GM19035 (cell line): ENCODE measurements around the gene RAPGEF1.
A peak's percentile ranks its signal among the peaks of the same experiment; 100 is the strongest.

ENCODE experiments used
- ATAC-seq: cut with Tn5 transposase; IDR thresholded peaks from one replicate; pipeline ENCODE4 v1.9.1; 2021; ENCODE audit not compliant: unreplicated experiment

RAPGEF1 gene

GRCh38 chr9:131651160-131651559, 88.7 kb downstream of the RAPGEF1 start:
- ATAC-seq = no peak

GRCh38 chr9:131650254-131650653, 89.6 kb downstream of the RAPGEF1 start:
- ATAC-seq = no peak

- no peak for ATAC-seq
Measured at GRCh38 chr9:131649646-131650045, 90.2 kb downstream of the RAPGEF1 start.

GRCh38 chr9:131645078-131645776, 94.6 kb downstream of the RAPGEF1 start:
- peak; percentile 45 for ATAC-seq

GRCh38 chr9:131642496-131643083, 97.3 kb downstream of the RAPGEF1 start:
- no peak for ATAC-seq

- no peak for ATAC-seq
Measured at GRCh38 chr9:131641618-131642495, 98.0 kb downstream of the RAPGEF1 start.

- no peak for ATAC-seq
Measured at GRCh38 chr9:131640438-131641137, 99.3 kb downstream of the RAPGEF1 start.

GRCh38 chr9:131639769-131640437, 100.0 kb downstream of the RAPGEF1 start:
- no peak for ATAC-seq

- ATAC-seq = no peak
Measured at GRCh38 chr9:131636593-131636992, 103.3 kb downstream of the RAPGEF1 start.

- ATAC-seq = no peak
Measured at GRCh38 chr9:131635892-131636291, 104.0 kb downstream of the RAPGEF1 start.

- ATAC-seq = no peak
Measured at GRCh38 chr9:131635285-131635684, 104.6 kb downstream of the RAPGEF1 start.

GRCh38 chr9:131633491-131634031, 106.3 kb downstream of the RAPGEF1 start:
- ATAC-seq = no peak

- ATAC-seq = no peak
Measured at GRCh38 chr9:131631306-131631705, 108.6 kb downstream of the RAPGEF1 start.

GRCh38 chr9:131630205-131630831, 109.6 kb downstream of the RAPGEF1 start:
- no peak for ATAC-seq

- ATAC-seq = no peak
Measured at GRCh38 chr9:131629825-131630204, 110.1 kb downstream of the RAPGEF1 start.

- ATAC-seq = no peak
Measured at GRCh38 chr9:131629226-131629500, 110.7 kb downstream of the RAPGEF1 start.

GRCh38 chr9:131628459-131629225, 111.2 kb downstream of the RAPGEF1 start:
- peak; percentile 10 for ATAC-seq

GRCh38 chr9:131627648-131628458, 112.0 kb downstream of the RAPGEF1 start:
- peak; percentile 61 for ATAC-seq

- ATAC-seq = no peak
Measured at GRCh38 chr9:131627326-131627647, 112.6 kb downstream of the RAPGEF1 start.
